Colonic mucosa (tissue), 4 donors: Measurements from ENCODE around the gene PSENEN. TPM values are rescaled to one million over a fixed set of nuclear protein-coding genes. Genes with fewer than 3 reads are reported as not detected.

Source experiments
- DNase-seq: peaks from one replicate; pipeline ENCODE4 v3.0.0-alpha.2; 2020
- H3K27ac ChIP-seq: fragments of 200-600 bp; one replicate; pipeline ENCODE4 v1.8.0; 2021
- H3K27me3 ChIP-seq: fragments of 200-600 bp; one replicate; pipeline ENCODE4 v1.8.0; 2021
- H3K36me3 ChIP-seq: fragments of 200-600 bp; one replicate; pipeline ENCODE4 v1.8.0; 2021
- H3K4me1 ChIP-seq: fragments of 200-600 bp; one replicate; pipeline ENCODE4 v1.8.0; 2021; ENCODE audit warnings: mild to moderate bottlenecking
- H3K4me3 ChIP-seq: fragments of 200-600 bp; one replicate; pipeline ENCODE4 v1.8.0; 2021
- H3K9ac ChIP-seq, 2 donors: one replicate each; pipeline ENCODE4 v1.7.0; 2013; ENCODE audit warnings: control low read depth in 2 of 2, low read depth in 2 of 2, low read length in 2 of 2
- H3K9me3 ChIP-seq: fragments of 200-600 bp; one replicate; pipeline ENCODE4 v1.8.0; 2021
- intact Hi-C: fragments of 100-400 bp; cut with DNase I; formaldehyde crosslinking; loops from one replicate; pipeline ENCODE4 v1.14.1; 2022
- total RNA-seq, 2 donors: library from RNA; stranded (reverse); fragmentation: NEBNext Ultra II Directional in 1 of 2; extraction: Animal tissue kit (Norgen Biotek cat#: 25700) in 1 of 2; gene quantifications; one replicate each; pipeline ENCODE4 v1.2.1, GENCODE V29; 2021
- TF ChIP-seq, protein P1 (sequence below): fragments of 200-600 bp; IDR thresholded peaks from one replicate; pipeline ENCODE4 v1.8.0; 2022; ENCODE audit warnings: antibody characterized with exemption, mild to moderate bottlenecking
- donor health status: healthy.
- donor health status: DM: no; HTN: no; CAD: no.
- donor health status: DM: no; HTN: no; CAD: no.

PSENEN gene, protein sequence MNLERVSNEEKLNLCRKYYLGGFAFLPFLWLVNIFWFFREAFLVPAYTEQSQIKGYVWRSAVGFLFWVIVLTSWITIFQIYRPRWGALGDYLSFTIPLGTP
- total RNA-seq: 10 to 100 TPM; 73.8 to 87.4 TPM

DNA sequence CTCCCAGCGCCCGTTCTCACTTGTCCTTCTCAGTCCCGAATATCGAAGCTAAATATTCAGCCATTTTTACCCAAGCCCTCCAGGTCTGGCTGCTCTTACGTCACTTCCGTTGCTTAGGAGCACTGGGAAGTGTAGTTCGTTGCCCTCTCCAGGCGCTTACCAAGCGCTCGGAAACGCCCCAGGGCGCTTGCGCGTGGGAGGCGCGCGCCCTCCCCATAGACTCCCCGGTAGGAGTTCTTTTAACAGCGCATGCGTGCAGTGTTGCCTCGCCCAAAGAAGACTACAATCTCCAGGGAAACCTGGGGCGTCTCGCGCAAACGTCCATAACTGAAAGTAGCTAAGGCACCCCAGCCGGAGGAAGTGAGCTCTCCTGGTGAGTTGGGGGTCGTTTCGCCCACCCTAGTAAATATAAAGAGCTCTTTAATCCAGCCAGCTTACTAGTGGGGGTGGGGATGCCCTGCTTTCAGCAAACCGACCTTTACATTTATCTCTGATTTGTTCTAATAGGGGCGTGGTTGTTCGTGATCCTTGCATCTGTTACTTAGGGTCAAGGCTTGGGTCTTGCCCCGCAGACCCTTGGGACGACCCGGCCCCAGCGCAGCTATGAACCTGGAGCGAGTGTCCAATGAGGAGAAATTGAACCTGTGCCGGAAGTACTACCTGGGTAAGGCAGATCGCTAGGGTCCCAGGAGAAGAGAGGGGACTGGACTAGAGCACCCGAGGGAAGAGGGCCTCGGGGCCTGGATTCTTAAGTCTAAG, at the start of gene PSENEN, which contains the start of gene U2AF1L4:
Gene PSENEN, plus strand, starts transcription at position 324 of the 759 bp plus-strand sequence. Its CDS starts 280 bp downstream, at position 604.
Gene U2AF1L4, minus strand, starts transcription at position 91 of the 759 bp plus-strand sequence. Its CDS starts 27 bp downstream, at position 64.
- H3K4me1 ChIP-seq: no peaks in the 10 kb centered on the region
- peak within 1 kb of the TSS; percentile 72 to 79 for H3K9ac ChIP-seq
- H3K36me3 ChIP-seq: no peaks in the 10 kb centered on the region
- intact Hi-C loops: loop anchor here (10.0 kb wide), 1 partner anchor 189 kb away; the partner anchor contains the start of gene LRFN3
- peak within 1 kb of the TSS; percentile 100 for H3K27ac ChIP-seq
- peak within 1 kb of the TSS; percentile 89 for H3K4me3 ChIP-seq
- TF ChIP-seq, protein P1, sequence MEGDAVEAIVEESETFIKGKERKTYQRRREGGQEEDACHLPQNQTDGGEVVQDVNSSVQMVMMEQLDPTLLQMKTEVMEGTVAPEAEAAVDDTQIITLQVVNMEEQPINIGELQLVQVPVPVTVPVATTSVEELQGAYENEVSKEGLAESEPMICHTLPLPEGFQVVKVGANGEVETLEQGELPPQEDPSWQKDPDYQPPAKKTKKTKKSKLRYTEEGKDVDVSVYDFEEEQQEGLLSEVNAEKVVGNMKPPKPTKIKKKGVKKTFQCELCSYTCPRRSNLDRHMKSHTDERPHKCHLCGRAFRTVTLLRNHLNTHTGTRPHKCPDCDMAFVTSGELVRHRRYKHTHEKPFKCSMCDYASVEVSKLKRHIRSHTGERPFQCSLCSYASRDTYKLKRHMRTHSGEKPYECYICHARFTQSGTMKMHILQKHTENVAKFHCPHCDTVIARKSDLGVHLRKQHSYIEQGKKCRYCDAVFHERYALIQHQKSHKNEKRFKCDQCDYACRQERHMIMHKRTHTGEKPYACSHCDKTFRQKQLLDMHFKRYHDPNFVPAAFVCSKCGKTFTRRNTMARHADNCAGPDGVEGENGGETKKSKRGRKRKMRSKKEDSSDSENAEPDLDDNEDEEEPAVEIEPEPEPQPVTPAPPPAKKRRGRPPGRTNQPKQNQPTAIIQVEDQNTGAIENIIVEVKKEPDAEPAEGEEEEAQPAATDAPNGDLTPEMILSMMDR: no peak
- no peaks in the 10 kb centered on the region for H3K9me3 ChIP-seq
- H3K27me3 ChIP-seq: no peaks in the 10 kb centered on the region
- peak; percentile 97 for DNase-seq

DNA sequence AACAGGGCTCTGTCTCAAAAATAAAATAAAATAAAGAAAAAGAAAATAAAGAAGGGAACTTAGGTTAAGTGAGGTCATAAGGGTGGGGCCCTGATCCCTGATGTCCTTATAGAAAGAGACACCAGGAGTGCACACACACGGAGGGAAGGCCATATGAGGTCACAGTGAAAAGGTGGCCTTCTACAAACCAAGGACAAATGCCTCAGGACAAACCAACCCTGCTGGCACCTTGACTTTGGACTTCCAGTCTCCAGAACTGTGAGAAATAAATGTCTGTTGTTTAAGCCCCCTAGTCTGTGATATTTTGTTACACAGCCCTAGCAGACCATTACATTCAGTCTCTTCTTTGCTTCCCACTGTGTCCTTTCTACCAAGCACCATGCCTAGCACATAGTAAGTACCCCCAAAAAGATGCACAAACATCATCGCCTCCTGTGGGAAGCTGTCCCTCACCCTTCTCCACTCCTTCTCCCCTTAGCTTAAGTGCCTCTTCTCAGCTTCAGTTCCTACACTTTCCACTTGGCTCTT, 49.5 kb upstream of the PSENEN start:
- TF ChIP-seq, protein P1: no peak
- DNase-seq: no peak
- H3K27me3 ChIP-seq: no peaks in the 10 kb centered on the region
- no peaks in the 10 kb centered on the region for H3K36me3 ChIP-seq
- intact Hi-C loops: loop anchor here (2.0 kb wide), 1 partner anchor 21 kb away; no protein-coding TSS in a partner anchor
- no peaks in the 10 kb centered on the region for H3K4me1 ChIP-seq
- H3K4me3 ChIP-seq: no peak overlapping the region
- H3K9ac ChIP-seq: no peak overlapping the region
- no peaks in the 10 kb centered on the region for H3K9me3 ChIP-seq
- no peak overlapping the region for H3K27ac ChIP-seq

DNA sequence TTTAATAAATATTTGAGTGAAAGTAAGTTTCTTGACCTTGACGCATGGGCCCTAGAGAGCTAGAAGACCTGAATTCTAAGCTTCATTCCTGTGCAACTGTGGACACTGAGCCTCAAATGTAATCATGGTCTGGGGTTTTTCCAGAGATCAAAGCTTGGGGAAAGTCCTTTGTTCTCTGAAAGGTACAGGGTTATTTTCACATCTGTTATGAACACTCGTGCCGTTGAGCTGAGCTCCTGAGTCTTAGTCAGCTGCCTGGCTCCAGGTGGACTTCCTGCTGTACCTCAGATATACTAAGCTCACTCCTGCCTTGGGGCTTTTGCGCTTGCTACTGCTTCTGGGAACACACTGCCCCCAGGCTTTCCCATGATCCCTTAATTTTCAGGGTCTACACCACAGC, 48.6 kb upstream of the PSENEN start:
- Histone ChIP-seq H3K27me3 (no peaks in the 10 kb centered on the region), H3K36me3 (no peaks in the 10 kb centered on the region), H3K4me3 (no peak overlapping the region), H3K9ac (no peak overlapping the region), H3K4me1 (no peaks in the 10 kb centered on the region), H3K9me3 (no peaks in the 10 kb centered on the region), H3K27ac (no peak overlapping the region)
- DNase-seq: no peak
- TF ChIP-seq, protein P1: no peak
- intact Hi-C loops: no loop called here

DNA sequence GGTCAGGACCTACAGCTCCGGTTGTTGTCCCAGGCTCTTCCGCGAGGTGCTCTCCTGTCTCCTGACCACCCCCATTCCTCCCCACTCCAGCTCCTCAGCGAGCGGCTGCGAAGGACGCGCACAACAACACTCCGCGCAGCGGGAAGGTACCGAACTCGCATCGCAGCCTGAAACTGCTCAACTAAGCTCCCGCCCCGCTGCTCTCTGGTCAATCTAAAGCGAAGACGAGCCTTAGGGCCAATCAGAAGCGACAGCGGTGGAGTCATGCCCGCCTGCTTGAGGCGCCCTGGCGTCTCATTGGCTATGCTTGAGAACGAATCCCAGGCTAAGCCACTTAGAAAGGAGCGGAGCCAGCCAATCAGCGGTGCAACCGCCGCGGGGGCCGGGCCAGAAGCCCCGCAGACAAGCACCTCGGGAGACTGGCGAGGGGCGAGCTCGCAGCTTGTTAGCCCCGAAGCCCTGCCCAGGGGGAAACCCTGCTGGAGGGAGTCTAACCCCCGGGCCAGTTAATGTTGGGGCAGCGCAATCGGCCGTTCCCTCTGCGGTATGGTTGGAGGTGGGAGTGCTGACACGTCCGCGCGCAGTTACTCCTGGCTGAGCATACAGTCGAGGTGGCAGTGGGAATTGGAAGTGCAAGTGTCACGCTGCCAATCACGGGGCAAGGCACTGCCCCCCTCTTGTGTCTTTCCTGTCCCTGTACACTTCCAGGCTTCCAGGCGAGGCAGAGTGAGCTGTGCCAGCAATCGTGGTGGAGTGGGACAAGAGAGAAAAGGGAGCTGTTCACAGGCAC, 43.0 kb upstream of the PSENEN start:
- Histone ChIP-seq H3K27ac (no peak overlapping the region), H3K27me3 (no peaks in the 10 kb centered on the region), H3K9me3 (no peaks in the 10 kb centered on the region), H3K36me3 (no peaks in the 10 kb centered on the region), H3K4me3 (peak overlapping the region; percentile 68), H3K9ac (peak overlapping the region; percentile 70 to 71), H3K4me1 (no peaks in the 10 kb centered on the region)
- intact Hi-C loops: no loop called here
- TF ChIP-seq, protein P1: no peak
- peak; percentile 96 for DNase-seq

DNA sequence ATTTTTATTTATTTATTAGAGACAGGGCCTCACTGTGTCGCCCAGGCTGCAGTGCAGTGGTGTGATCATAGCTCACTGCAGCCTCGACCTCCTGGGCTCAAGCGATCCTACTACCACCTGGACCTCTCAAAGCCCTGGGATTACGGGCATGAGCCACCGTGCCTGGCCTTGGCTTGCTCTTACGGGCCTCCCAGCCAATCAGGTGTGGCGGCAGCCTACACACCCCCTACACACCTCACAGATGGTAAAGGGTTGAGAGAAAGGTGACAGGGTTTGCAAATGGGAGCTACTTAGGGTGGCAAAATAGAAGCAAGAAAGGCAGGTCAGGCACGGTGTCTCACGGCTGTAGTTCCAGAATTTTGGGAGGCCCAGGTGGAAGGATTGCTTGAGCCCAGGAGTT, 42.1 kb upstream of the PSENEN start:
- no peaks in the 10 kb centered on the region for H3K4me1 ChIP-seq
- peak overlapping the region; percentile 68 for H3K4me3 ChIP-seq
- no peak overlapping the region for H3K9ac ChIP-seq
- no peak overlapping the region for H3K27ac ChIP-seq
- H3K9me3 ChIP-seq: no peaks in the 10 kb centered on the region
- no peak for DNase-seq
- no peaks in the 10 kb centered on the region for H3K36me3 ChIP-seq
- intact Hi-C loops: no loop called here
- TF ChIP-seq, protein P1: no peak
- H3K27me3 ChIP-seq: no peaks in the 10 kb centered on the region
